ENCODE measurements around the gene UACA. TPM values are rescaled to one million over a fixed set of nuclear protein-coding genes. Genes with fewer than 3 reads are reported as not detected.

The UACA gene
- total and polyA plus RNA-seq, 2 of the 8 experiments (the other 6 are each of a cell fraction or from before 2014, with no cell fraction given): 28.6 to 38.9 TPM

- Histone ChIP-seq H3K27me3 (replicated peaks in 1 of 4; ENCODE audit: control insufficient read depth in 3 of 4, extremely low read depth in 1 of 4, insufficient read depth in 3 of 4, low read length in 3 of 4) (no peaks in the 10 kb centered on the region), H3K56ac (replicated peaks; ENCODE audit: insufficient read length, low read depth, low read length) (no peak overlapping the region), H3K79me1 (ENCODE audit: low read depth, low read length) (no peaks in the 10 kb centered on the region), H2AK5ac (ENCODE audit: low read depth, low read length) (no peak overlapping the region), H3K27ac (ENCODE audit: low read depth, low read length) (no peak overlapping the region), H3K14ac (ENCODE audit: insufficient read length) (no peak overlapping the region), H3K4me1 (replicated peaks in 1 of 4; ENCODE audit: control insufficient read depth in 3 of 4, insufficient read depth in 4 of 4, low read length in 3 of 4) (peaks cover 0 to 3% (median 0%) of the 10 kb centered on the region in 4 experiments; a peak in 3 of 7 replicates), H4K20me1 (replicated peaks in 1 of 2; ENCODE audit: control insufficient read depth in 1 of 2, insufficient read depth in 2 of 2, low read length in 2 of 2) (no peaks in the 10 kb centered on the region), H4K5ac (ENCODE audit: insufficient read length, low read depth, low read length) (no peak overlapping the region), H3K23ac (ENCODE audit: insufficient read length) (no peak overlapping the region), H2BK12ac (ENCODE audit: low read depth, low read length) (no peak overlapping the region), H3K79me2 (ENCODE audit: control insufficient read depth in 1 of 2, insufficient read depth in 2 of 2, low read length in 2 of 2) (peaks cover 0 to 2% of the 10 kb centered on the region in 2 experiments; a peak in 1 of 4 replicates), H2BK5ac (ENCODE audit: low read depth, low read length) (no peak overlapping the region), H3K4me3 (ENCODE audit: extremely low read depth in 1 of 4, insufficient read depth in 2 of 4, low read depth in 3 of 4, low read length in 4 of 4) (no peak overlapping the region), H3K9ac (replicated peaks in 1 of 4; ENCODE audit: extremely low read depth in 1 of 4, low read depth in 3 of 4, low read length in 3 of 4) (no peak overlapping the region), H2AFZ (ENCODE audit: low read length) (no peak overlapping the region), H3K23me2 (ENCODE audit: low read depth, low read length) (peaks cover 5% of the 10 kb centered on the region; the same call in 1 of the 2 replicates), H3K9me3 (ENCODE audit: insufficient read depth in 2 of 2, low read depth in 1 of 2, low read length in 1 of 2) (no peaks in the 10 kb centered on the region), H2BK120ac (replicated peaks; ENCODE audit: low read depth, low read length) (no peak overlapping the region), H3K4me2 (ENCODE audit: insufficient read depth in 1 of 2, low read depth in 2 of 2, low read length in 2 of 2) (no peak overlapping the region), H3K4ac (replicated peaks; ENCODE audit: insufficient read length, low read depth, low read length) (no peak overlapping the region), H2BK20ac (ENCODE audit: low read length) (no peak overlapping the region), H2BK15ac (ENCODE audit: low read length) (no peak overlapping the region), H4K91ac (replicated peaks; ENCODE audit: insufficient read length, low read length) (no peak overlapping the region), H3K18ac (ENCODE audit: extremely low read depth, low read length) (no peak overlapping the region), H4K8ac (ENCODE audit: extremely low read depth, insufficient read depth, low read length) (no peak overlapping the region), H3K36me3 (ENCODE audit: control insufficient read depth in 2 of 4, insufficient read depth in 4 of 4, low read length in 3 of 4) (no peaks in the 10 kb centered on the region)
- ChIA-PET POLR2A (ENCODE audit: partially characterized antibody) (no interaction called here), CTCF (ENCODE audit: partially characterized antibody) (interaction anchor here (0.9 kb wide), 1 partner anchor 18 kb away, joined by 3 read pairs; no protein-coding TSS in a partner anchor)
- FAIRE-seq (no peak), DNase-seq (ENCODE audit: low read depth in 1 of 2, low spot score in 2 of 2) (no peak)
- 80% methylated on average over 6 of the region's 6 CpGs; no CpG with 5 or more reads in 1 of the 2 experiments for WGBS, 2 experiments (ENCODE audit: extremely low coverage in 1 of 2, insufficient coverage in 1 of 2, insufficient read length in 1 of 2, insufficient replicate concordance in 2 of 2, low coverage in 1 of 2, low lambda C conversion rate in 2 of 2, missing lambda C conversion rate in 1 of 2)
- TF ChIP-seq EZH2 (IDR thresholded peaks at IDR 0.05; ENCODE audit: low read depth, low read length, severe bottlenecking): no peak
- TF ChIP-seq GTF2F1 (IDR thresholded peaks at IDR 0.05; ENCODE audit: borderline replicate concordance, low read depth, low read length): no peak
- TF ChIP-seq E2F6 (IDR thresholded peaks at IDR 0.05): no peak
- no peak for TF ChIP-seq POU5F1 (IDR thresholded peaks at IDR 0.05; ENCODE audit: low read depth, low read length)
- TF ChIP-seq KDM4A (IDR thresholded peaks at IDR 0.05; ENCODE audit: low read depth, low read length, severe bottlenecking): no peak
- TF ChIP-seq POLR2AphosphoS5 (IDR thresholded peaks at IDR 0.05; ENCODE audit: low read depth, low read length): no peak
- TF ChIP-seq EGR1 (IDR thresholded peaks at IDR 0.05; ENCODE audit: borderline replicate concordance, low read depth, low read length): no peak
- no peak for TF ChIP-seq SP4 (IDR thresholded peaks at IDR 0.05; ENCODE audit: low read length)
- no peak for TF ChIP-seq FOSL1 (IDR thresholded peaks at IDR 0.05; ENCODE audit: insufficient read depth, low read depth, low read length)
- no peak for TF ChIP-seq SIN3A (conservative IDR thresholded peaks at IDR 0.05 in 1 of 2, IDR thresholded peaks at IDR 0.05 in 1 of 2; ENCODE audit: low read depth in 1 of 2, low read length in 2 of 2)
- TF ChIP-seq NANOG (IDR thresholded peaks at IDR 0.05; ENCODE audit: insufficient read depth, low read depth, low read length, poor library complexity, severe bottlenecking): no peak
- no peak for TF ChIP-seq TEAD4 (IDR thresholded peaks at IDR 0.05; ENCODE audit: low read depth, low read length)
- no peak for TF ChIP-seq MAX (IDR thresholded peaks at IDR 0.05)
- no peak for TF ChIP-seq KDM5A (IDR thresholded peaks at IDR 0.05; ENCODE audit: low read length)
Observed at GRCh38 chr15:70766597-70766996, 3.2 kb upstream of the UACA start.
